CD4-positive, alpha-beta T cell treated with Interleukin-15 for 1 hour (primary cell): ENCODE results near the gene KRTAP6-2.

Experiments
- DNase-seq: peaks from one replicate; pipeline ENCODE4 v3.0.0-alpha.2; 2020

Gene KRTAP6-2, protein sequence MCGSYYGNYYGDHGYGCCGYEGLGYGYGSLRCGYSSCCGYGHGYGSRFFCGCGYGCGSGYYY

DNA sequence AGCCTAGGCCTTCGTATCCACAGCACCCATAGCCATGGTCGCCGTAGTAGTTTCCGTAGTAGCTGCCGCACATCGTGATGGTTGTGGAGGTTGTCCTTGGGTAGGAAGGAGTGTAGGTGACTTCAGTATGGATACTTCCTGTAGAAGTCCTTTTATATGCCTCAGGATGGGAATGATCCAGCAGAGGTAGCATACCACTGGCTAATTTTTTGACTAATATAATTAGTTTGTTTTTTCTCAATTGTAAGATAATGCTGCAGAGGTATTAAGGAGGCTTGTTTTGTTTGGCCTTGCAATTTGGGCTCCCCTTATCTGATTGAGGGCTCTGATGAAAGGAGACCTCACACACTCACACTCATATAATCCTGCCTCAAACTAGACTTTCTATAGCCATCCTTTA is at the start of gene KRTAP6-2:
KRTAP6-2 (minus strand) TSS at position 101 of the 400 bp plus-strand sequence; CDS start at position 73, 28 bp downstream.
- DNase-seq = no peak

DNA sequence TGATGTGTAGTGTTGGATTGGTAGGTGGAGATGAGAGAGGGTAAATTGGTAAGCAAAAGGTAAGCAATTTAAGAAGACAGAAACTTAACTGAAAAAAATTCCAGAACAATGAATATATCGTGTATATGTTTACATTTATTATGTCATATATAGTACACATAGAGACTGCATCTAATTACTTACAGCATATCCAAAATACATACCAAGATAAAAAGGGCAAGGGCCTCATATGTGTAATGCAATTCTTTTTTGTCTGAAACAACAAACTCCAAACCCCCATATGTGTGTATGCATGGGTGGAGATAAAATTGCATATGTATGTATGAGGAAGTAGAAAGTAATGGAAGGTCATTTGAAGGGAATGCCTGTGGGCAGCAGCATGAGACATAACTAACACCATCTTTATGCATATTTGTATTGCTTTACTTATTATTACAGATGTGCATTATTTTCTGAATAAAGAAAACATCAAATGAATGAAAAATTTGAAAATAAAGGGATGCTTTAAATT is 48.3 kb upstream of the KRTAP6-2 start:
- DNase-seq = no peak

DNA sequence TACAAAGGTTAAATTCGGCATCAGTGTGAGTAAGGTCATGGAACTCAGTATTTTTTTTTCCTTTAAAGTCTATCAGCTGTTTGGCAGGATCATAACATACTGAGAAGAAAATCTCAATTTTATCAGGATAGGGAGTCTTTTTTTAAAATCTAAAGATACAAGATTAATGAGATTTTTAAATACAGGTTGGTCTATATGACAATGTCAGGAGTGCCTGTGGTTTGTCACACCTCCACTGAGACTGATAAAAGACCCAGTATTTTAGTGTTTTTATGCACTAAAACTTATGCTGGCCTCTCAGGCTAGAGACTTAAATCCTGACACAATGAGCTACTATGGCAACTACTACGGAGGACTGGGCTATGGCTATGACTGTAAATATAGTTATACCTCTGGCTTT is 43.9 kb upstream of the KRTAP6-2 start, which contains the start of gene KRTAP20-3:
KRTAP20-3 (plus strand) TSS at position 301 of the 400 bp plus-strand sequence.
- DNase-seq = no peak

DNA sequence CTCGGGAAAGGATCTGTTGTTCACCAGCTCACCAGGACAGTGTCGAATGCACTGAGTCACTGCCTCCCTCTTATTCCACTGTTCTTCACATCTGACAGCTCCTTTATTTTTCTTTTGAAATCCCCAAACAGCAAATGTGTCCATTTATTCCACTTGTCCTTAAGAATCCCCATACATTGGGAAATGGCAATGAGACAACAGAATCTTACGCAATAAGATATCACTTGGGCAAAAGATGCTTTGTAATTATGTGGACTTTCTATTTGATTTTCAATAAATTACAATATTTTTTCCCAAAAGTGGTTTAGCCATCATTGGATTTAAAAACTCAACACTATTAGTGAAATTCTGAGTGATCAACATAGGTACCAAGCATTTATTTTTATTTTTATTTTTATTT is 40.0 kb upstream of the KRTAP6-2 start:
- DNase-seq = no peak

DNA sequence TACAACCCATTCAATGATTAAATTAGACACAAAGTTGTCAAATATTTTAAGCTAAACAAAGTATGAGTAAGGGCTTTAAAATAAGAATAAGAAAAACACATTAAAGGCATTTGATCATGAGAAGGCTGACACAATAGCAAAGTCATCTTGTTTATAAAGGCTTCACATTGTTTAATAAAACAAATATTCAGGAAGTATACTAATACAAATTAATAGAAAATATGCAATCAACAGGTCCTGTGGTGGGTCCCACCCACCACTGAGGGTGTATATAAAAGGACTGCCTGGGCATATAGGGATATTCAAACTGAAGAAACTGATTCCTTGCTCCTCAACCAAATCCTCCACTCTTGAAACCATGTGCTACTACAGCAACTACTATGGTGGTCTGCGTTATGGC is 36.2 kb upstream of the KRTAP6-2 start, which contains the start of gene KRTAP20-2:
KRTAP20-2 (plus strand) TSS at position 301 of the 400 bp plus-strand sequence; CDS start at position 359, 58 bp downstream.
- no peak for DNase-seq

DNA sequence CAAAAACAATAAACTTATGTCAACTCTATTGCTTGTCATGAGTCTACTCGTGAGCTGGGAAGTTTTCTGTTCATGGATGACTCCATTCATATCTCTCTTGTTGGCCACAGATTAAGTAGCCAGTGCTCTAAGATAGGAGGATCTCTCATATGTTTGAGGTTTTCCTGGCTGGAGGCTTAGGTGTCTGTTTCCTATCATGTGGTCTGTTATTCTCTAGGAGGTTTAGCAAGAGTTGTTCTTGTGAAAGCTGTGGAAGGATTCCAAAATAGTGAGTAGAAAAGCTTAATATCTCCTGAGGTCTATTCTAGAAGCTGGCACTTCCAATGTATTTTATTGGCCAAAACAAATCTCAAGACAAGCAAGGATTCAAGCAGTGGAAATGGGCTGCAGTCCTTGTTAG is 30.5 kb upstream of the KRTAP6-2 start:
- DNase-seq = no peak

DNA sequence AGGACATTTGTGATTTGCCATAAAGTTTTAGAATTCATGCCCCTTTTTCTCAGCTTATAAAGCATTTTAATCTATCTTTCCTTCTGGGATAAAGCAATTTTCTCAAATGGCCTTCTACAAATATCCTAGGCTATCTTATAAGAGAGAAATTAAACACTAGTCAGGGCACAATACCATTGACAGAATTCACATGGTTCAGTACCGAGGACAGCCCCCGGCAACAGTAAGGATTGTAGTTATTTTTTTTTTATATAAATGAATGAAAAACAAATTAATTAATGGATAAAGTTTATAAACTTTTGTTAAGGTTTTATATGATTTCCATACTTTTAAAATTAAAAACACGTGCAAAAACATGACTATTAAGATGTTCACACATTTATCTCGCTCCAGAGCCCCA is 29.4 kb upstream of the KRTAP6-2 start:
- DNase-seq = no peak

DNA sequence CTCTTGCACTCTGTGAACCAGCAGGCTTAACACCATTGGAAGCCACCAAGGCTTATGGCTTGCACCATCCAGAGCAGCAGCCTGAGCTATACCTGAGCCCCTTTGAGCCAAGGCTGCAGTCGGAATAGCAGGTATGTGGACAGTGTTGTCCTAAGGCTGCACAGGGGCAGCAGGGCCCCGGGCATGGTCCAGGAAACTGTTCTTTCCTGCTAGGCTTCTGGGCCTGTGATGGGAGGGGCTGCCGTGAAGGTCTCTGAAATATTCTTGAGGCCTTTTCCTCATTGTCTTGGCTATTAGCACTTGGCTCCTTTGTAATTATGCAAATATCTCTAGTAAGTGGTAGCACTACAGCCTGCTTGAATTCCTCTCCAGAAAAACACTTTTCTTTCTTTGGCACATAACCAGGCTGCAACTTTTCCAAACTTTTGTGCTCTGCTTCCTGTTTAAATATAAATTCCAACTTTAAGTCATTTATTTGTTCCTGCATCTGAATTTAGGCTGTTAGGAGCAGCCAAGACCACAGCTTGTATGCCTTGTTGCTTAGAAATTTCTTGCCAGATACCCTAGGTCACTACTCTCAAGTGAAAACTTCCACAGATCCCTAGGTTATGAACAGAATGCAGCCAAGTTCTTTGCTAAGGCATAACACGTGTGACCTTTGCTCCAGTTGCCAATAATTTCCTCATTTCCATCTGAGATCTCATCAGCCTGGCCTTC is 26.9 kb upstream of the KRTAP6-2 start:
- DNase-seq = no peak

DNA sequence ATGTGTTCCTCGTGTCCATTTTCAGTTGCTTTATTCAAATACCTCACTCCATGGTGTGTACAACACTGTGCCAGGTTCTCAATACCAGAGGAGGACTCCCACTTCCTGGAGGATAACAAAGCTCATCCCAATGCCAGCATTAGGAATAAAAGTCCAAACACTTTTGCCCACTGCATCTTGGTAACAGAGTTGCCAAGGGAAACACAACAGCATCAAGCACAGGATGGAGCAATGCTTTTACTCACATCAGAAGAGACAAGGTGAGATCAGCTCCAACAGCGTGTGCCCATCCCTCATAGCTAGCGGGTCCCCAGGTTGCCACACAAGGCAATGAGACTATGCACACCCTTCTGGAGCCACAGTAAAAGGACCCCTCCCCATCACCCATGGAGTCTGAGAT is 24.7 kb upstream of the KRTAP6-2 start:
- DNase-seq = no peak

DNA sequence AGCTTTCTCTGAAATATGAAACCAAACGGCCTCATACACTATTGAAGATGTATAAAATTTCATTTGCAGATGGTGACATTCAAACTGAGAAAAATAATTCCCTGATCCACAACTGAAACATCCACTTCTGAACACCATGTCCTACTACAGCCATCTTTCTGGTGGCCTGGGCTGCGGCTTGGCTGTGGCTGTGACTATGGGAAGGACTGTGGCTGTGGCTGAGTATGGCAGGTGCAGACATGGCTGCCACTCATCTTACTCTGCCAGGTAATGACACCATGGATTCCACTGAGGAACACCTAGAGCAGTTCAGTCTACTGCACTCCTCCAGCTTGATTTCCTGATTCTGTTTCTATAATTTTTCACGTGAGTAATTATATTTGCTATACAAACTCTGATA is 21.8 kb upstream of the KRTAP6-2 start, which contains the start of gene KRTAP20-4:
KRTAP20-4 (plus strand) TSS at position 106 of the 400 bp plus-strand sequence.
- no peak for DNase-seq

DNA sequence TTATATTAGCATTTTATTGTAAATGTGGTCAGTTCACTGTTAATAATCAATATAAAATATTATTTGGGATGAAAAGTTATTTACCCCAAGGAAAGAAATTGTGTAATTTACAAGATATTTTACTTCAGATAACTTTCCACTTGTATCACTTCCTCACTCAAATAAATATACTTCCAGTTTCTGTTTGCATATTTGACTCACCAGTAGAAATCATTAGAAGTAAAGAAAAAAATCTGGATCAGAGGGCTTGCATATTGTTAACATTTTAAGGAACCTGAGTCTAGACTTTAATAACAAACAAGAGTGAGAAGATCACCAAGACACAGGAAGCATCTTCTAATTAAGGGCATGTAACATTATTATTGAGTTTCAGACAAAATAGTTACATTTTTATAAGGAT is 21.4 kb upstream of the KRTAP6-2 start:
- no peak for DNase-seq

DNA sequence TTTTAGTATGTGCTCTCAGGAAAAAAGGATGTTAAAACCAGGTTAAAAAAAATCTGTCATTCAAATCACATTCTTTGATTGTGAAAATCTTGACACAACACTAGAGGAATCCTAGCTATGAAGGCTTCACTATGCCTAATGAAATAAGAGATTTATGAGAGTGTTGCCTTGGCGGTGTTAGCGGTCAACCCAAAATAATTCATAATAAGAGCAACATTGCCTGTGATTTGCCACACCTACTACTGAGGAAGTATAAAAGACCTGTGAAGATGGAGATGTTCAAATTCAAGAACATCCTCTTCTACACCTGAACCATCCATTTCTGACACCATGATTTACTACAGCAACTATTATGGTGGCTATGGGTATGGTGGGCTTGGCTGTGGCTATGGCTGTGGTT is 17.4 kb upstream of the KRTAP6-2 start, which contains the start of gene KRTAP20-1:
KRTAP20-1 (plus strand) TSS at position 301 of the 400 bp plus-strand sequence; CDS start at position 331, 30 bp downstream.
- DNase-seq = no peak

DNA sequence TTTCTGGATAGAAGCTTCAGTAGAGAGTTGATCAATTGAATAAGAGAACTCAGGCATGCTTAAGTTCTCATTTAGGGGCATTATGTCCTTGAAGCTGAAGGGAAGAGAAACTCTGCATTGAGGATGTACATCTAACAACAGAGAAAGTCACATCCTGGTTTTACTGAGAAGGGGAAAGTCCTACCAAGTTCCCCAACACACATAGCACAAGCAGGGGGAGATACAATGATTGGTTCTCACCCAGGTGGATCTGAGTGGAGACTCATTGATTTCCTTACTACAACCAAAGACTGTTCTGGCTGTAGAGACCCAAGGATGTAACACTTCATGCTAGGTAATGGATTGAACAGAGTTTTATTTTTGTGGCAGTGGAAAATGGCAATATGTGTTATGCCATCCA is 16.5 kb upstream of the KRTAP6-2 start:
- DNase-seq = no peak

DNA sequence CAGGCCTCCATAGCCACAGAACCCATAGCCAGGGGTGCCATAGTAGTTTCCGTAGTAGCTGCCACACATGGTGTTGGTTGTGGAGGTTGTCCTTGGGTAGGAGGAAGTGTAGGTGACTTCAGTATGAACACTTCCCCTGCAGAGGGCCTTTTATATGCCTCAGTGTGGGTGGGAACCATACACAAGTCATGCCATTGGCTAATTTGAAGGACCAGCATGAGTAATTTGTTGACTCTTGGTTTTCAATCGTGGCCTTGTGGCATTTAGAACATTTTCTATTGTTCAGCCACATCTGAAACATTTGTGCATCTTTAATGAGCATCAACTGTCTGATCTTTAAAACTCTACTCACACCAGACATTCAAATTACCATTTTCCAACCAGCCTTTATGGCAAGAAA is 15.1 kb upstream of the KRTAP6-2 start, which contains the start of gene KRTAP6-1:
KRTAP6-1 (minus strand) TSS at position 95 of the 400 bp plus-strand sequence; CDS start at position 69, 26 bp downstream.
- no peak for DNase-seq

DNA sequence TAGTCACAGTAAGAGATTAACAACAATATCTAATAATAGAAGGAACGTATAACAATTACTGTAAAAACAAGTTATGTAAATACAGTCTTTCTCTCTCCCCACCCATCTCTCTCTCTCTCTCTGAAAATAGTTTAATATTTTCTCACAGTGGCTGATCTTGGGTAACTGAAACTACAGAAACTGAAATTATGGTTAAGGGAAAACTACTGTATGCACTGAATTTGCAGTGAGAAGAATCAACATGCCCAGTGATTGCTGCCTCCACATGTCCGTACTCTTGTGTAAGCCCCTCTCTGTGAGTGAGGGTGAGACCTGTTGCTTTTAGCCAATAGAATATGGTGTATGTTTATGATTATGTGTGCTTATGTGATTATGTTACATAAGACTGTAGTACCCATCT is 13.4 kb upstream of the KRTAP6-2 start:
- DNase-seq = no peak

DNA sequence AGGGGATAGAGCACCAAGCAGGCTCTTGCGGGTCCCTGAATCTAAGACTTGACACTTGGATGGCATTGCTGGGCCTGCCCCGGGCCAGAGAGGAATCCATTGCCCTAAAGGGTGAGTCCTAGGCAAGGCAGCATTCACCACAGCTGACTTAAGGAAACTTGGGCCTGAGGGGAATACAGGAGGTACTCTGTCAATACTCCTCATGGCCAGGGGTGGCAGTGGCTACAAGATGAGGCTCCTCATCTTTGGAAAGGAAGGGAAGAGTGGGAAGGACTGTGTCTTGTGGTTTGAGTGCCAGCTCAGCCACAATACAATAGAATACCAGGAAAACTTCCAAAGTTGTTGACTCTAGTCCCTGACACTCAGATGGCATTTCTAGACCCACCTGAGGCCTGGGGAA is 7.3 kb upstream of the KRTAP6-2 start:
- no peak for DNase-seq

DNA sequence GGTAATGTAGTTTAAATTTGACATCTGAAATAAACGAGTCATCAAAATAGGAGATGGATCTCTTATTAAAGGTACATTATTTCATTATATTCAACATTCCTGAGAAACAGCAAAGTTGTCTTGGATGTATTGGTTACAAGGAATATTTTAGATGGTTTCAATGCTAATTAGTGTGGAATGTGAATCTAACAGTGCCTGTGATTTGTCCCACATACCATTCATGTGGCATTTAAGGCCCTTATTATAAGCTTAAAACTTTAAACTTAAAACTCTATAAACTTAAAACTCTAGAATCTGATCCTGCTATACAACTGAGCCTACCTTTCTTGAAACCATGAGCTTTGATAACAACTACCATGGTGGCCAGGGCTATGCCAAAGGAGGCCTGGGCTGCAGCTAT is 2.1 kb upstream of the KRTAP6-2 start, which contains the start of gene KRTAP22-1:
KRTAP22-1 (plus strand) TSS at position 301 of the 400 bp plus-strand sequence.
- DNase-seq = no peak

DNA sequence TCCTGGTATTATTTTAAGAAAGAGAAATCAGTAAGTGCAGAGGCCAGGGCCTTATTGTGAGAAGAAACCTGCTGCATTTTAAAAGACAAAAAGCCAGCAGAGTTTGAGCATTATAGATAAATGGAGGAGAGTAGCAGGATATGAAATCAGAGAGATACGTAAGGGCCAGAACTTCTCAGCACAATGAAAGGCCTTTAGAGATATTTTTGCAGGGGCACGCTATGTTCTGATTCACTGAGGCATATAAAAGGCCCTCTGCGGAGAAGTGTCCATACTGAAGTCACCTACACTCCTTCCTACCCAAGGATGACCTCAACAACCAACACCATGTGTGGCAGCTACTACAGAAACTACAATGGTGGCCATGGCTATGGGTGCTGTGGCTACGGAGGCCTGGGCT is 6.6 kb downstream of the KRTAP6-2 start, which contains the start of gene KRTAP6-3:
KRTAP6-3 (plus strand) TSS at position 301 of the 400 bp plus-strand sequence; CDS start at position 307, 6 bp downstream.
- DNase-seq = no peak

DNA sequence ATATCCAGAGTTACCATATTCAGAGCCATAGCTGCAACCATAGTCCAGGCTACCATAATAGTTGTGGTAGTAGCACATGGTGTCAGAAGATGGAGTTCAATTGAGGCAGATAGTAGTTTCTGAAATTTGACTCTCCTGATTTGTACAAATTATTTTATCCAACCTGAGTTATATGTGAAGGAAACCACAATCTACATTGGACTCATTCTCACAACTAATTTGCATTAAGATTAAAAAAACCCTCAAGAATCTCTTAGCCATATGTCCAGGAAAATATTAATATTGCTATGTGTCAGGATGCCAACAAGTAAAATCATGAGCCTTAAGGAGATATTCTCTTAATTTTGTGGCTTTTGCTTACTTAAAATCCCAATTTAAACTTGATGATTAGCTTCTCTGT is 8.4 kb downstream of the KRTAP6-2 start, which contains the start of gene KRTAP22-2:
KRTAP22-2 (minus strand) TSS at position 101 of the 400 bp plus-strand sequence.
- no peak for DNase-seq

DNA sequence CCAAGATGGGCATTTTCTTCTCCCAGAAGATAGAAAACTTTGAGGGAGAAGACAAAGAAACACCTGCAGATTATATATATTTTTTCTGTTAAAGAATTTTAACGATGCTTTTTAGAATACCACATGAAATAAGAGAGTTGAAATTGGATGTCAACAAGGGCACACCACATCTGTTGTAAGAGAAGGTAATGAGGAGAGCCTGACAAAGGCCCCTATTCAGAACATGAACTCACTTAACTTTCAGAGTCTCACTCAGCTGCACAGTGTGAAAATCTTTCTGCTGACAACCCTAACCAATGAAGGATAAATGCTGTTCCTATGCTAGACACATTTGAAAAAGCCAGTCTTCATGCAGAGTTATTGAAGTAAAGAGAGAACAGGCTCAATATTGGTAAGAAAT is 15.8 kb downstream of the KRTAP6-2 start:
- DNase-seq = no peak

DNA sequence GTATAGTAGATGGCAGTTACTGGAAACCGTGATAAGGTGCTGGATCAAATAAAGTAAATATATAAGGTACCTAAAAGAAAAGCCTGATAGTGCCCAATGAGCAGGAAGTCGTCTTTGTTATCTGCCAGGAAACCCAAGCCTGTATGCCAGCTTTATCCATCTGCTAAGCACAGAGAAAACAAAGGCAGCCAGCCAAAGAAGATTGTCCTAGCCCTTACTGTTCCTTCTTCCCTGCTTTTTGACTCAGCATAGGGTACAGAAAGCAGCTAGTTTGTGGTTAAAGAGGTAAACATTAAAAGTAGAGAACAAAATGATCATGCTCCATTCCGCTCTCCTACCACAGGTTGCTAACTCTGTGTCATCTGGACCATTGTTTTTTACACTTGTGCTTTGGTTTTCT is 18.6 kb downstream of the KRTAP6-2 start:
- DNase-seq = no peak

DNA sequence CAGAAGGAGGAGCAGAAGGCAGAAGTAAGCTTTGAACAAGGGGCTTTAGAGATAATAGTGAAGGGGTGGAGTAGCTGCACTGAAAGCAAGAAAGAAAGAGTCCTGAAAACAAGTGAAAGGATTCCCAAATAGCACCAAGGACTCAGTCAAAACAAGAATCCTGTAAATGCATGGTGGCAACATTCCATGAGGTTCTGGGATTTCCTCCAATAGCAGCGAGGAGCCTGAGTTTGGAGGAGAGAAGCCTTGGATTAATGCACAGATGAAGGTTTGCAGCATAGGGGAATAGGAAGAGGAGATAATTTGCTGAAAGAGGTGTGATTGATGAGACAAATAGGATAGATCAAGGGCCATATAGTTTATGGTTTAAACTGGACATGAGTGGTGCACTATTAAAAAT is 19.4 kb downstream of the KRTAP6-2 start:
- no peak for DNase-seq

DNA sequence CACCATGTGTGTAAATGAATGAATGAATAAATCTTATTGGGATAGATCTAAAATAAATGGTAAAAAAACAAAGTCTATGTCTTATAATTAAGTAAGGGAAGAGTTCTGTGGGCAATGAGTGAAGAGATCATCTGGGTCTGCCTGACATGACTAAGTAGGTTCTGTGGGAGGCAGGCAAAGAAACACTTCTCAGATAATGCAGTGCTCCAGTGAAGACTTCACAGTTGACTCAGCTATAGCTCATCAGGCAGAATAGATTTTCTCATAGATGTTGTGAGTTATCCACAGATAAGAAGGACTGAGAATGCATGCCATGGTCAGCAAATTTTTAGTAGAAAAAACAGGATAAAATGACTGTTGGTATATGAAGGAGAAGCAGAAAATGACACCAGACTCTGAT is 20.9 kb downstream of the KRTAP6-2 start:
- DNase-seq = no peak

DNA sequence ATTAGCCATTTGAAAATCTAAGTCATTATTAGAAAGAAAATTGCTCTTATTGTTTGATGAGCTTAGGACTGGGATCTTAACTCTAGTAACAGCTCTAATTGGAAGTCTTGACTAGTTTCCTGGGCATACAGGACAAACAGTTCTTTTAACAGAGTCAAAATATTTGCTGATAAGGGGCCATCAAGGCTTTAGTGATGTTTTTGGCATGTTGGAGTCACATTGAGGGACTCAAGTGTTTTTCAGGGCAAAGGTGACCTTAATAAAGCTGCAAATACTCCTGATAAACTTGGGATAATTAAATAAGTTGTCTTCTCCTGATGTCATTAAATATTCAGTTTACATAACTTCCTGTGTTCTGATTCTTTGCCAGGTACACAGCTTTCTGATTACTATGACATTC is 31.1 kb downstream of the KRTAP6-2 start:
- DNase-seq = no peak
